ENCODE results near the gene MTRF1. TPM values are rescaled to one million over a fixed set of nuclear protein-coding genes. Genes with fewer than 3 reads are reported as not detected.

MTRF1 gene
- total and polyA plus RNA-seq, 9 donors, result 8.6 to 13.2 (median 10.1) TPM

GRCh38 chr13:41302743-41303142 is 39.4 kb upstream of the MTRF1 start:
- Histone ChIP-seq H3K36me3 (ENCODE audit: control insufficient read depth, insufficient read depth, low read length) (no peaks in the 10 kb centered on the region), H3K4me1 (ENCODE audit: control insufficient read depth, insufficient read depth, low read length) (no peaks in the 10 kb centered on the region), H3K27me3 (ENCODE audit: control insufficient read depth, insufficient read depth, low read length) (no peaks in the 10 kb centered on the region), H3K4me3 (ENCODE audit: low read length) (no peak overlapping the region), H3K27ac (ENCODE audit: low read length) (no peak overlapping the region), H3K9me3 (replicated peaks; ENCODE audit: control insufficient read depth, low read depth, low read length) (no peaks in the 10 kb centered on the region)
- no peak for DNase-seq
- 93% methylated on average over 3 of the region's 3 CpGs for WGBS (ENCODE audit: insufficient coverage)

GRCh38 chr13:41299316-41300094 is 36.1 kb upstream of the MTRF1 start:
- H3K4me1 ChIP-seq (ENCODE audit: control insufficient read depth, insufficient read depth, low read length), result no peaks in the 10 kb centered on the region
- no peaks in the 10 kb centered on the region for H3K9me3 ChIP-seq (replicated peaks; ENCODE audit: control insufficient read depth, low read depth, low read length)
- no peak overlapping the region for H3K4me3 ChIP-seq (ENCODE audit: low read length)
- no peak for DNase-seq
- 100% methylated on average over 1 of the region's 4 CpGs for WGBS (ENCODE audit: insufficient coverage)
- H3K27ac ChIP-seq (ENCODE audit: low read length), result no peak overlapping the region
- H3K27me3 ChIP-seq (ENCODE audit: control insufficient read depth, insufficient read depth, low read length), result no peaks in the 10 kb centered on the region
- no peaks in the 10 kb centered on the region for H3K36me3 ChIP-seq (ENCODE audit: control insufficient read depth, insufficient read depth, low read length)

DNA sequence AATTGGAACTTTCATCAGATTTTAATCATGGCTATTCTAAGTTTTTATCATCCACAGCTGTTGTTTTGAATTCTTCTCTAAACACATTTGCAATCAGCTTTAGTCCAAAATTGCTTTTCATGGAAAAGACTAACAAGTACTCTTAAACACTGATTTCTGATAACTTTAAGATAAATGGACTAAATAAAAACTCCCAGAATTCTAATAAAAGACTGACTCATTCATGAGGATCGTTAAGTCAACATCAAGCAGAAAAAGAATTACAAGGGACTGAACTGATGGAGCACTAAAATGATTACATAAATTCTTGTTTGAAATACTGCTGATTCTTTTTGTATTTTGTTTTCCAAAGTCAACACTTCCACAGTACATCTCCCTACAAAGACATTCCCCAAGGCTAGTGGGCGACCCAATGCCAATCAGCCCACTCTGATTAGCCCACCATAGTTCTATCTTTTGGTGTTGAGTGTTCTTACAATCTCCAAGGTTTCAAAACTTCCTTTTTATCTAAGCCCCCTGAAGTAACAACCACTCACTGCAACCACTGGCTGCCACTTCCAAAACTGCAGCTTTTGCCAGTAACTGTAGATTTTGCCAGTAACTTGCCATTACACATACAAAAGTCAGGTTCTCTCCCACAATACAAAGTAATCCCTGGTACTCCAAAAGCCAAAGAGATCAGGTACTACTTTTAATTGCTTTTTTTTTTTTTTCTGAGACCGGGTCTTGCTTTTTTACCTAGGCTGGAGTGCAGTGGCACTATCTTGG is 33.7 kb upstream of the MTRF1 start:
- WGBS (ENCODE audit: insufficient coverage), result 80% methylated on average over 1 of the region's 3 CpGs
- H3K9me3 ChIP-seq (replicated peaks; ENCODE audit: control insufficient read depth, low read depth, low read length), result no peaks in the 10 kb centered on the region
- no peaks in the 10 kb centered on the region for H3K4me1 ChIP-seq (ENCODE audit: control insufficient read depth, insufficient read depth, low read length)

GRCh38 chr13:41295973-41296372 is 32.6 kb upstream of the MTRF1 start:
- no peak overlapping the region for H3K27ac ChIP-seq (ENCODE audit: low read length)
- WGBS (ENCODE audit: insufficient coverage), result 100% methylated on average over 1 of the region's 1 CpG
- H3K9me3 ChIP-seq (replicated peaks; ENCODE audit: control insufficient read depth, low read depth, low read length), result no peaks in the 10 kb centered on the region
- H3K4me3 ChIP-seq (ENCODE audit: low read length), result no peak overlapping the region
- no peaks in the 10 kb centered on the region for H3K36me3 ChIP-seq (ENCODE audit: control insufficient read depth, insufficient read depth, low read length)
- H3K27me3 ChIP-seq (ENCODE audit: control insufficient read depth, insufficient read depth, low read length), result no peaks in the 10 kb centered on the region
- DNase-seq, result no peak
- H3K4me1 ChIP-seq (ENCODE audit: control insufficient read depth, insufficient read depth, low read length), result no peaks in the 10 kb centered on the region

More for the DNA sequence above, 33.7 kb upstream of the MTRF1 start:
- H3K27ac ChIP-seq (ENCODE audit: low read length), result no peak overlapping the region
- no peaks in the 10 kb centered on the region for H3K36me3 ChIP-seq (ENCODE audit: control insufficient read depth, insufficient read depth, low read length)
- no peak overlapping the region for H3K4me3 ChIP-seq (ENCODE audit: low read length)
- no peaks in the 10 kb centered on the region for H3K27me3 ChIP-seq (ENCODE audit: control insufficient read depth, insufficient read depth, low read length)
- no peak for DNase-seq

DNA sequence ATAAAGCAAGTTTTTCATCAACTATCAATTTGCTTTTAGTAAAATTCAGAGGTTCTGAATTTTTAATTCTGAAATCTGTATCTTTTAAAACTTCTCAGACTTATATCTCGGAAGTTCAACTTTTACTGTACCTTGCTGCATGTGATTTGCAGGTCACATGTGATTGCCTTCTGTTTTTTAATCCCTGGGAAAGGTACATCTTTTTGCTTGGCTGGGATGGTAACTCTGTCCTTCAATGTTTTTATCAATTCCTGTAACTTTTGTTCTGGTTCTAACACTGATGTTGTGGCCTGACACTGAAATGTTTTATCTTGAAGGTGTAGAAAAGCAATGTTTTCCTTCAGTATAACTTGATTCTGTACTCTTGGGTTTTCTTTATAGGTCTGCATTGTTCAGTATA is 31.5 kb upstream of the MTRF1 start:
- no peak for DNase-seq
- Histone ChIP-seq H3K4me1 (ENCODE audit: control insufficient read depth, insufficient read depth, low read length) (no peaks in the 10 kb centered on the region), H3K27ac (ENCODE audit: low read length) (no peak overlapping the region), H3K27me3 (ENCODE audit: control insufficient read depth, insufficient read depth, low read length) (no peaks in the 10 kb centered on the region), H3K9me3 (replicated peaks; ENCODE audit: control insufficient read depth, low read depth, low read length) (no peaks in the 10 kb centered on the region), H3K4me3 (ENCODE audit: low read length) (no peak overlapping the region), H3K36me3 (ENCODE audit: control insufficient read depth, insufficient read depth, low read length) (no peaks in the 10 kb centered on the region)
- WGBS (ENCODE audit: insufficient coverage), result no CpG with 5 or more reads among the region's 1 CpG

DNA sequence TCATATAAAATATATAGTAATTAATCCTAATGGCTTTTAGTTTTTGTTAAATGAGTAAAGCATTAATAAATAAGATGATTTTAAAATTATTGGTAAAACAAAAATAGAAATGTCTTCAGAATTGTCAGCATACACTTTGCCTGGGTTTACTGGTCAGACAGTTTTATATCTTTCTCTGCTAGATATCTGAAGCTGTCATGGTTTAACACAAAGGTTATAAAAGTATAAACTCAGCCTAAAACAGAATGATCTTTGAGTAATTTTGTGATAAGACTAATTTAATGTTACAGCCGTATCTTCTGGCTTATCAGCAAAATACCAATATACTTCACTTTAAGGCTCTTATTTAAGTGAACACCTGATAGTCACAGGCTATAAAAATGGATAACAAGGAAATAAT is 29.9 kb upstream of the MTRF1 start:
- H3K36me3 ChIP-seq (ENCODE audit: control insufficient read depth, insufficient read depth, low read length), result no peaks in the 10 kb centered on the region
- no peaks in the 10 kb centered on the region for H3K4me1 ChIP-seq (ENCODE audit: control insufficient read depth, insufficient read depth, low read length)
- H3K9me3 ChIP-seq (replicated peaks; ENCODE audit: control insufficient read depth, low read depth, low read length), result no peaks in the 10 kb centered on the region
- H3K27ac ChIP-seq (ENCODE audit: low read length), result no peak overlapping the region
- no peaks in the 10 kb centered on the region for H3K27me3 ChIP-seq (ENCODE audit: control insufficient read depth, insufficient read depth, low read length)
- DNase-seq, result no peak
- no CpG with 5 or more reads among the region's 1 CpG for WGBS (ENCODE audit: insufficient coverage)
- no peak overlapping the region for H3K4me3 ChIP-seq (ENCODE audit: low read length)

DNA sequence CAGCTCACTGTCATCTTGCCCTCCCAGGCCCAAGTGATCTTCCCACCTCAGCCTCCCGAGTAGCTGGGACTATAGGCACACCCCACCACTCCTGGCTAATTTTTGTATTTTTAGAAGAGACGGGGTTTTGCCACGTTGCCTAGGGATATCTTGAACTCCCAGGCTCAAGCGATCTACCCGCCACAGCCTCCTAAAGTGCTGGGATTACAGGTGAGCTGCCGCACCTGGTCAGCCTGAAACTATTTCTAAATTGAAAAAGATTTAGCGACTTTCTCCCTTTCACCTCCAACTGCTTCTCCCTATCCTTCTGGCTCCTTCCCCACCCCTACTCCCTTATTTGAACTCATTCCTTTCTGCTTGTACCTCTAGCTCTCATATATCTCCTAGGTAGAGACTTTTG is 27.9 kb upstream of the MTRF1 start:
- Histone ChIP-seq H3K36me3 (ENCODE audit: control insufficient read depth, insufficient read depth, low read length) (no peaks in the 10 kb centered on the region), H3K4me3 (ENCODE audit: low read length) (no peak overlapping the region), H3K4me1 (ENCODE audit: control insufficient read depth, insufficient read depth, low read length) (no peaks in the 10 kb centered on the region), H3K9me3 (replicated peaks; ENCODE audit: control insufficient read depth, low read depth, low read length) (no peaks in the 10 kb centered on the region), H3K27me3 (ENCODE audit: control insufficient read depth, insufficient read depth, low read length) (no peaks in the 10 kb centered on the region), H3K27ac (ENCODE audit: low read length) (no peak overlapping the region)
- no peak for DNase-seq
- WGBS (ENCODE audit: insufficient coverage), result 86% methylated on average over 6 of the region's 7 CpGs

DNA sequence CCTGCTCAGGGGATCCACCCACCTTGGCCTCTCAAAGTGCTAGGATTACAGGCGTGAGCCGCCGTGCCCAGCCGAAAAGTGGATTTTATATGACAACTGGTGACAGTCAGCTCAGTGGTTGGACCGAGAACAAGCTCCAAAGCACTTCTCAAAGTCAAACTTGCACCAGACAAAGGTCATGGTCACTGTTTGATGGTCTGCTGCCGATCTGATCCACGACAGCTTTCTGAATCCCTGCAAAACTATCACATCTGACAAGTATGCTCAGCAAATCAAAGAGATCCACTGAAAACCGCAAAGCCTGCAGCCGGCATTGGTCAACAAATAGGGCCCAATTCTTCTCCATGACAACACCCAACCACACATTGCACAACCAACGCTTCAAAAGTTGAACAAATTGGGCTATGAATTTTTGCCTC is 26.1 kb upstream of the MTRF1 start:
- no peak overlapping the region for H3K27ac ChIP-seq (ENCODE audit: low read length)
- no peak overlapping the region for H3K4me3 ChIP-seq (ENCODE audit: low read length)
- H3K36me3 ChIP-seq (ENCODE audit: control insufficient read depth, insufficient read depth, low read length), result no peaks in the 10 kb centered on the region
- WGBS (ENCODE audit: insufficient coverage), result 87% methylated on average over 10 of the region's 10 CpGs
- no peaks in the 10 kb centered on the region for H3K4me1 ChIP-seq (ENCODE audit: control insufficient read depth, insufficient read depth, low read length)
- no peak for DNase-seq
- H3K27me3 ChIP-seq (ENCODE audit: control insufficient read depth, insufficient read depth, low read length), result no peaks in the 10 kb centered on the region
- no peaks in the 10 kb centered on the region for H3K9me3 ChIP-seq (replicated peaks; ENCODE audit: control insufficient read depth, low read depth, low read length)

DNA sequence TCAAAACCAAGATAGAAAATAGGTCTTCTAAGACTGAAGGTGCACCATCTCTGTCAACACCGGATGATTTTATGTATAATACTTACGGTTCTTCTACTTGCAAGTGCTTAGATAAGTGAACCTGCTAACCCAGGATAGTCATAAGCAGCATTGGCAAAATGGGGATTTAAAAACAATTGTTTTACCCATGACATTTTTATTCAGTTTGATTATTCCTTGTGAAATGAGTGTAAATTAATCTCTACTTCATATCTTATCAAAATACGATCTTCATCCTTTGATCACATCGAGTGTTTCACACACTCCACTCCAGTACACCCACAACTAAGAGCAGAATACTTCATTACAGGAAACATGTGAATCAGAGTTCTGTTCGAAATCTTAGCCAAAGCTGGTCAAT is 23.0 kb upstream of the MTRF1 start:
- no peak for DNase-seq
- WGBS (ENCODE audit: insufficient coverage), result 100% methylated on average over 2 of the region's 5 CpGs
- H3K27me3 ChIP-seq (ENCODE audit: control insufficient read depth, insufficient read depth, low read length), result no peaks in the 10 kb centered on the region
- no peak overlapping the region for H3K4me3 ChIP-seq (ENCODE audit: low read length)
- no peaks in the 10 kb centered on the region for H3K9me3 ChIP-seq (replicated peaks; ENCODE audit: control insufficient read depth, low read depth, low read length)
- no peaks in the 10 kb centered on the region for H3K4me1 ChIP-seq (ENCODE audit: control insufficient read depth, insufficient read depth, low read length)
- no peaks in the 10 kb centered on the region for H3K36me3 ChIP-seq (ENCODE audit: control insufficient read depth, insufficient read depth, low read length)
- no peak overlapping the region for H3K27ac ChIP-seq (ENCODE audit: low read length)

- H3K9me3 ChIP-seq (replicated peaks; ENCODE audit: control insufficient read depth, low read depth, low read length), result no peaks in the 10 kb centered on the region
- no peak overlapping the region for H3K4me3 ChIP-seq (ENCODE audit: low read length)
- no peaks in the 10 kb centered on the region for H3K27me3 ChIP-seq (ENCODE audit: control insufficient read depth, insufficient read depth, low read length)
- no peak overlapping the region for H3K27ac ChIP-seq (ENCODE audit: low read length)
- no peaks in the 10 kb centered on the region for H3K4me1 ChIP-seq (ENCODE audit: control insufficient read depth, insufficient read depth, low read length)
- WGBS (ENCODE audit: insufficient coverage), result 98% methylated on average over 7 of the region's 13 CpGs
- DNase-seq, result no peak
- no peaks in the 10 kb centered on the region for H3K36me3 ChIP-seq (ENCODE audit: control insufficient read depth, insufficient read depth, low read length)
These were observed 21.3 kb upstream of the MTRF1 start for GRCh38 chr13:41284512-41285288.

All from muscle of leg (tissue), 11 donors.